Measurements from ENCODE around the gene FOXF2. TPM values are rescaled to one million over a fixed set of nuclear protein-coding genes. Genes with fewer than 3 reads are reported as not detected.

The FOXF2 gene
- total RNA-seq, 2 experiments from 2014 or later: not detected

DNA sequence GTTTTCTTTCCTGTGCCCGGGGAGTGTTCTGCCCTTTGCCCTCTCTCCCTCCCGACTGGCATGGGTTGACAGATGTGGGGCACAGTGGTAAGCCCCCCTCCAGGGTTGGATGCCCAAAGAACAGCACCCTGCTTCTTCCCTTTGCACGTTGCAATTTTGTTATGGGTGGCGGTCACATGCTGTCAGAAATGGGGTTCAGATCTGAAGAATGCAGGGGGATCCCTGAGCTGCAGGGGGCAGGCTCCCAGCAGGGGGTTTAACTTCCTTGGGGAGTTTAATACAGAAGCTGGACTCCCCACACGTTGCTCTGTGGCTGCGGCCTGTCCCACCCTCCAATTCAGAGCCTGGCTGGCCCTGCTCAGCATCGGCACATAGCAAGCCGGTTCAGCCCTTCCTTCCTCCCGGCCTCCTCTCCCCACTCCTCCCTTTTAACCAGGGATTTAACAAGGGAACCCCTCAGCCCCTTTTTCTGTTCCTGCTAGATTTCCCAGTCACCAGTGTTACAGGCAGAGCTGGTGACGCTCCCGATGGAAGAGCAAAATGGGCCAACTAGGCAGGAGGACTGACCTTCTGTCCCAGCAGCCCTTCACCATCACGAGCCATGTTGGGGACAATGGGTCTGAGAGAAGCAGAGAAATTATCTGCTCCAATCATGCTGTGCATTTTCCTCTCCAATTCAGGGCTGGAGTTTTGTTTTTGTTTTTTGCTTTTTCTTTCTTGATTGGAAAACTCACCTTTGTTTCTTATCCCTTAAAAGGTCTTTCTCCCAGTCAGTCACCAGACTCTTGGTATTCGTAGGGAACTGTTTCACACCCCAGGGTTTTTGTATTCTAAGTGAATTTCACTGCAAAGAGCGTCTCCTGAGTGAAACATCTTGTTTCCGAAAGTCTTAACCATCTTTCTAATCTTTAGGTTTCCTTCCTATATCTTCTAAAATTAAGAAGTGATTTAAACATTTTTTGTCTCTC lies 6.8 kb downstream of the FOXF2 start:
- DNase-seq (no peak), ATAC-seq (no peak)
- Mint-ChIP-seq H3K4me3 (no peak overlapping the region), H3K9me3 (ENCODE audit: insufficient read depth) (no peaks in the 10 kb centered on the region), H3K4me1 (ENCODE audit: low read depth) (peaks cover 6% of the 10 kb centered on the region), H3K27me3 (ENCODE audit: low read depth) (peaks cover 64% of the 10 kb centered on the region), H3K27ac (no peak overlapping the region), H3K36me3 (ENCODE audit: low read depth) (no peaks in the 10 kb centered on the region)
- ChIA-PET CTCF (interaction anchor here (0.9 to 2.3 kb wide), 19 partner anchors 10 to 803 kb away, joined by 3 to 16 read pairs (median 3); no protein-coding TSS in a partner anchor), POLR2A (no interaction called here)

GRCh38 chr6:1396952-1397868 lies 7.8 kb downstream of the FOXF2 start:
- H3K9me3 Mint-ChIP-seq (ENCODE audit: insufficient read depth): no peaks in the 10 kb centered on the region
- H3K4me1 Mint-ChIP-seq (ENCODE audit: low read depth): peaks cover 6% of the 10 kb centered on the region
- H3K4me3 Mint-ChIP-seq: no peak overlapping the region
- DNase-seq: peak; percentile 76
- ChIA-PET POLR2A (no interaction called here), CTCF (interaction anchor here (0.6 to 2.3 kb wide), 25 partner anchors 9 to 959 kb away, joined by 3 to 16 read pairs (median 3); no protein-coding TSS in a partner anchor)
- peak; percentile 65 for ATAC-seq
- no peaks in the 10 kb centered on the region for H3K36me3 Mint-ChIP-seq (ENCODE audit: low read depth)
- H3K27ac Mint-ChIP-seq: no peak overlapping the region
- peaks cover 54% of the 10 kb centered on the region for H3K27me3 Mint-ChIP-seq (ENCODE audit: low read depth)

DNA sequence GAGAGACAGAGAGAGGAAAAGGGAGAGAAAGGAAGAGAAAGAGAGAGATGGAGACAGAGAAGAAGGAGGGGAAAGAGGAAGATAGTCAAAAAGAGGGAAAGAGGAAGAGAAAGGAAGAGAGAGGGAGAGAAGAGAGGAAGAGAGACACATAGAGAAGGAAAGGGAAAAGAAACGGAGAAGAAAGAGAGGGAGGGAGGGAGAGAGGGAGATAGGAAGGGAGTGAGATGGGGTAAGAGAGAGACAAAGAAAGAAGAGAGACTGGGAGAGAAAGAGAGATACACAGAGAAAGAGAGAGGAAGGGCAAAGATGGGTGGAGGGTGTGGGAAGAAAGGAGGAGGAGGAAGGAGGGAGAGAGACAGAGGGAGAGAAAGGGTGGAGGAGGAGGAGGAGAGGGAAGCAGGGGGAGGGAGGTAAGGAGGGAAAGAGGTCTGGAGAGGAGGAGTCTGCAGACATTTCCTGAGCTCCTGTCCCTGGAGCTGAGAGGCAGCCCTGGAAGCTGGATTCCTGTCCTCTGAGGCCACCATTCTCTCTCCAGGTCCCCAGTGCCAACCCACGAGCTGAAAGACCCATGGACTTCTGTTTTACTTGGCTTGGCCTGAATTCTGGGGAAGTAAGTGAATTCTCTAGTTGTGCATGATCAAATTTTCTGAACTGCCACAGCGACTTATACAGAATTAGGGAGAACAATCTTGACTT lies 9.9 kb downstream of the FOXF2 start:
- ATAC-seq (no peak), DNase-seq (no peak)
- Mint-ChIP-seq H3K36me3 (ENCODE audit: low read depth) (no peaks in the 10 kb centered on the region), H3K4me3 (no peak overlapping the region), H3K4me1 (ENCODE audit: low read depth) (peaks cover 3% of the 10 kb centered on the region), H3K27ac (no peak overlapping the region), H3K9me3 (ENCODE audit: insufficient read depth) (no peaks in the 10 kb centered on the region), H3K27me3 (ENCODE audit: low read depth) (peaks cover 38% of the 10 kb centered on the region)
- POLR2A ChIA-PET: no interaction called here
- CTCF ChIA-PET: no interaction called here

DNA sequence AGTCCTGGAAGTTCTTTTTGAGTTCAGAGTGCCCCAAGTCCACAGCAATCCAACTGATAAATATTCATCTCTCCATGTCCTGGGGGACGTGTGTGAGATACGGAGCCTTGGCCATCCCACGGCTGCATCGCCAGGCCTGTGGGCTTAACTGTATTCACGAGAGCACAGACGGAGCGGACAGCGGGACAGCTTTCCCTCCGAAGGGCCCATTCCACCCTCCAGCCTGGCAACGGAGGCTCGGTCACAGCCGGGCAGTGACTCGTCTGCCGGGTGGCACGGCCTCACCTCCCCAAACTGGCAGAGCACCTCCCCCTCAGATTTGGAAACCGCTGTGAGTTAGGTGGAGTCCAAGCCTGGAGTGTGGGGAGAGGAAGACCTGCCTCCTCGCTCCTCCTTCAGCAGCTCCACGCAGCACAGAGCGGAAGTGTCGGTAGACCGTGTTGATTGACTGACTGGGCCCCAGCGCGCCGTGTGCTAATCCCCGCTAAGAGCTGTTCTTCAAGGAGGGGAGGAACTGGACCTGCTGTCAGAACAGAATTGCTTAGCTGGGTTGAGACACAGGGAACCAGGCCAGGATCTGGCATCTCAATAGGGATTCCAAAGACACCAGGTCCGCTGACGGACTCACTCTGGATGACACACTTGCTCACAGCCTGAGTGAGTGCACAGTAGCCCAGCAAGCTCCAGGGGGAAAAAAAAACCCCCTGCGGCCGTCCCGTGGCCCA lies 10.9 kb downstream of the FOXF2 start:
- Mint-ChIP-seq H3K36me3 (ENCODE audit: low read depth) (no peaks in the 10 kb centered on the region), H3K27me3 (ENCODE audit: low read depth) (peaks cover 28% of the 10 kb centered on the region), H3K27ac (no peak overlapping the region), H3K4me3 (no peak overlapping the region), H3K9me3 (ENCODE audit: insufficient read depth) (no peaks in the 10 kb centered on the region), H3K4me1 (ENCODE audit: low read depth) (peaks cover 3% of the 10 kb centered on the region)
- no peak for DNase-seq
- ChIA-PET CTCF (interaction anchor here (1.4 kb wide), 1 partner anchor 603 kb away, joined by 3 read pairs; no protein-coding TSS in a partner anchor), POLR2A (no interaction called here)
- no peak for ATAC-seq

GRCh38 chr6:1402369-1402768 lies 13.0 kb downstream of the FOXF2 start:
- ChIA-PET CTCF (no interaction called here), POLR2A (no interaction called here)
- H3K4me3 Mint-ChIP-seq: no peak overlapping the region
- ATAC-seq (no peak), DNase-seq (no peak)
- peaks cover 14% of the 10 kb centered on the region for H3K27me3 Mint-ChIP-seq (ENCODE audit: low read depth)
- H3K9me3 Mint-ChIP-seq (ENCODE audit: insufficient read depth): no peaks in the 10 kb centered on the region
- H3K4me1 Mint-ChIP-seq (ENCODE audit: low read depth): no peaks in the 10 kb centered on the region
- H3K27ac Mint-ChIP-seq: no peak overlapping the region
- H3K36me3 Mint-ChIP-seq (ENCODE audit: low read depth): no peaks in the 10 kb centered on the region

GRCh38 chr6:1402868-1403267 lies 13.5 kb downstream of the FOXF2 start:
- no peak overlapping the region for H3K27ac Mint-ChIP-seq
- H3K9me3 Mint-ChIP-seq (ENCODE audit: insufficient read depth): no peaks in the 10 kb centered on the region
- H3K27me3 Mint-ChIP-seq (ENCODE audit: low read depth): peaks cover 11% of the 10 kb centered on the region
- H3K36me3 Mint-ChIP-seq (ENCODE audit: low read depth): no peaks in the 10 kb centered on the region
- DNase-seq (no peak), ATAC-seq (no peak)
- H3K4me3 Mint-ChIP-seq: no peak overlapping the region
- H3K4me1 Mint-ChIP-seq (ENCODE audit: low read depth): no peaks in the 10 kb centered on the region
- CTCF ChIA-PET: no interaction called here
- POLR2A ChIA-PET: no interaction called here

DNA sequence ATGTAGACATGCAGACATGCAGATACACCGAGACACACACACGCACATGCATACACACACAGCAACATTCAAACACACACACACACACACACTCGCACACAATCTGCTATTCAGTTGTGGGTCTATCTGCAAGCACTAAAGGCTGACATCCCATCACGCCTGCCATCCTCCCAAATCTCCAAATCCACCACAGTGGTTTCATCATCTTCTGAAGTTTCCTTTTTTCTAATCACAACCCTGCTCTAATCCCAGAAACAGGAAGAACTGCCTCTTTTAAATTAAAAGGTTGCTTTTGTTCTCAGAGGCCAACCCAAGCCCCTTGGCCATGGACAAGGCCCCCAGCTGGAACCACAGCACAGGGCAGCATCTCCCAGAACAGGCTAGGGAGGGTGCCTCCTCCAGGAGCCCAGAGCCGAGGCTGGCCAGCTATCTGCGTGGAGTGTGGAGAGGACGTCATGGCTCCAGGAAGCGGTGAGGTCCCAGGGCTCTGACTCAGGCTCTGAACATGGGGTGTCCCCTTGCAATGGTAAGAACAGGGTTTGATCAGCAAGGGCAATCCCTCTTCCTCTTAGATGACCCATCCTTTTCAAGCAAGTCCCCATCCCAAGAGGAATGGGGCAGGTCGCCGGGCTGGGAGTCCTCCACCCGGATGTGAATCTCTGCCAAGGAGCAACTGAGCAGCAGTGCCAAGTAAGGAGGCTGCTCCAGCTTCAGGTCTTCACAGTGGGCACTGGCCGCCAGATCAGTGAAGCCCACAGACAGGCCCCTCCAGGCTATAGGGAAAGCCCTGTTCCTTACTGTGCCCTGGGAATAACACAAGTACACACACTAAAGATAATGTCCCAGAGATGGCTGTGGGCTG lies 14.7 kb downstream of the FOXF2 start:
- ATAC-seq (no peak), DNase-seq (no peak)
- ChIA-PET CTCF (no interaction called here), POLR2A (no interaction called here)
- Mint-ChIP-seq H3K9me3 (ENCODE audit: insufficient read depth) (no peaks in the 10 kb centered on the region), H3K4me1 (ENCODE audit: low read depth) (no peaks in the 10 kb centered on the region), H3K4me3 (no peak overlapping the region), H3K36me3 (ENCODE audit: low read depth) (no peaks in the 10 kb centered on the region), H3K27ac (no peak overlapping the region), H3K27me3 (ENCODE audit: low read depth) (peaks cover 6% of the 10 kb centered on the region)

DNA sequence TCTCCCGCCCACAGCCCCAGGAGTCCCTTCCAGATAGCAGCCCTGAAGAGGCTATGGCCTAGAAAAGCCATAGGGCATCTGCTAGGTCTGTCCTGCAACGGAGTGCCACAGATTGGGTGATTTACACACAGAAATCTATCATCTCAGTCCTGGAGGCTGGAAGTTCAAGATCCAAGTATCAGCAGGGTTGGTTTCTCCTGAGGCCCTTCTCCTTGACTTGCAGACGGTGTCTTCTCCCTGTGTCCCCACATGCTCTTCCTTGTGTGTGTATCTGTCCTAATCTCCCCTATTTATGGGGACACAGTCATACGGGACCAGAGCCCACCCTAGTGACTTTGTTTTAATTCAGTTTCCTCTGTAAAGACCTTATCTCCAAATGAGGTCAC lies 15.3 kb downstream of the FOXF2 start:
- ATAC-seq (no peak), DNase-seq (no peak)
- H3K4me1 Mint-ChIP-seq (ENCODE audit: low read depth): no peaks in the 10 kb centered on the region
- ChIA-PET POLR2A (no interaction called here), CTCF (no interaction called here)
- no peak overlapping the region for H3K27ac Mint-ChIP-seq
- no peak overlapping the region for H3K4me3 Mint-ChIP-seq
- H3K36me3 Mint-ChIP-seq (ENCODE audit: low read depth): no peaks in the 10 kb centered on the region
- H3K27me3 Mint-ChIP-seq (ENCODE audit: low read depth): peaks cover 8% of the 10 kb centered on the region
- no peaks in the 10 kb centered on the region for H3K9me3 Mint-ChIP-seq (ENCODE audit: insufficient read depth)

DNA sequence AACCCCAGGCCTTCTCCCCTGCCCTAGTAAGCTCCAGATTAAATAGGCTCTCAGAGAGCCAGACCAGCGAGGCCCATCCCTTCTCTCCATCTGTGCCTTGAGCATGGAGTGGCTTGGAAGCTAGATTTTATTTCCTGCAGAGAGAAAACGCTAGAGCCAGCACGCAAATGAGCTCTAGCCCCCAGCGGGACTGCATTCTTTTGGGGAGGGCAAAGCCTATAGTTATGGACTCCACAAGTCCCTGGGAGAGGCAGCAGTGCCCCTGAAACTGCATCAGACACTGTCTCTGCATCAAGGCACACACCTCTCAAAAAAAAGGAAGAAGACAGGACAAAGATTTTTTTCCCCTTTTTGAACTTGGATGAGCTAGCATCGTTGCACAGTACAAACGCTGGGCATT lies 15.8 kb downstream of the FOXF2 start:
- POLR2A ChIA-PET: no interaction called here
- Mint-ChIP-seq H3K4me3 (no peak overlapping the region), H3K27ac (no peak overlapping the region), H3K4me1 (ENCODE audit: low read depth) (no peaks in the 10 kb centered on the region), H3K36me3 (ENCODE audit: low read depth) (no peaks in the 10 kb centered on the region), H3K9me3 (ENCODE audit: insufficient read depth) (no peaks in the 10 kb centered on the region), H3K27me3 (ENCODE audit: low read depth) (peaks cover 8% of the 10 kb centered on the region)
- ATAC-seq (no peak), DNase-seq (no peak)
- CTCF ChIA-PET: interaction anchor here (0.7 to 1.6 kb wide), 2 partner anchors 8 to 32 kb away, joined by 3 to 6 read pairs; no protein-coding TSS in a partner anchor

DNA sequence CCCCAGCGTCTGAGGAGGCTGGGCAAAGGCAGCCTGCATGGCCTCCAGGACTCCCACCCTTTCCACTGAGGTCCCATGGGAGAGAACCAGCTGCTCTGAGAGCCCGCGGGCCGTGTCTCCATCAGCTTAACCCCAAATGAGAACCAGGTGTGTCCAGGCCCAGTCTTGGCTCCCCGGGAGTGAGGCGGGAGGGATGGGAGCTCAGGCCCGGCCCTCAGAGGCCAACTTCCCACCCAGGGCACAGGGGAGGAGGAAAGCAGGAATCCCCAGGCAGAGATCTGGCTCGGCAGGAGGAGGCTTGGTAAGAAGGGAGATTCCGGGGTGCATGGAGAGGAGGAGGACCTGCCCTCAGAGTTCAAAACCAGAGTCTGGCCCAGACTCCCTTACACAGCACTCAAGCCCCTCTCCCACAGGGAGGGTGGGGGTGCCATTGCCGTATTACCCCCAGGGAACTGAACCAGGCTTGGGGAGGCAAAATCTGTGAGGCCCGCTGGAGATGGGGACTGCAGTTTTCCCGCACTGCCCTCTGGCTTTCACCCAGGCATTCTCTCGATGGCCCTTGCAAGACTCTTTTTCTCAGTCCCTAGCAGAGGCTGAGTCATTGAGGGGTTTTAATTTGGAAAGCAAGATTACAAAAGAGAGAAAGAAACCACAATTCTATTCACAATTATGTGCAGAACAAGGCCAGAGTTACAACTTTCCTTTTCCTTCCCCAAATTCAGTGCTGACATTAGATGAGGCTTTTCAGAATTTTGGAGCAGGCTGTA lies 17.1 kb downstream of the FOXF2 start:
- CTCF ChIA-PET: interaction anchor here (1.6 kb wide), 1 partner anchor 9 kb away, joined by 6 read pairs; no protein-coding TSS in a partner anchor
- H3K27ac Mint-ChIP-seq: no peak overlapping the region
- H3K4me3 Mint-ChIP-seq: no peak overlapping the region
- POLR2A ChIA-PET: no interaction called here
- no peaks in the 10 kb centered on the region for H3K36me3 Mint-ChIP-seq (ENCODE audit: low read depth)
- no peak for DNase-seq
- no peaks in the 10 kb centered on the region for H3K4me1 Mint-ChIP-seq (ENCODE audit: low read depth)
- ATAC-seq: no peak
- peaks cover 8% of the 10 kb centered on the region for H3K27me3 Mint-ChIP-seq (ENCODE audit: low read depth)
- H3K9me3 Mint-ChIP-seq (ENCODE audit: insufficient read depth): no peaks in the 10 kb centered on the region
